GM23338 (cell line): Measurements from ENCODE around the gene MAMSTR. TPM values are rescaled to one million over a fixed set of nuclear protein-coding genes. Genes with fewer than 3 reads are reported as not detected.

Experiments
- ATAC-seq: fragments of 200-7000 bp; cut with Tn5 transposase; 3 replicates; pipeline ENCODE4 v1.9.1; 2020
- DNase-seq: peaks from one replicate; pipeline ENCODE4 v3.0.0-alpha.2; 2015; ENCODE audit warnings: low spot score
- H2AFZ ChIP-seq: fragments of 200-600 bp; sonication (generic); 2 replicates; pipeline ENCODE4 v1.8.0; 2016; ENCODE audit warnings: antibody characterized with exemption, mild to moderate bottlenecking, moderate library complexity
- H3F3A ChIP-seq: fragments of 200-600 bp; sonication (generic); replicated peaks from 2 replicates; pipeline ENCODE4 v1.8.0; 2017; ENCODE audit warnings: antibody characterized with exemption, mixed run types, low read depth
- H3K27ac ChIP-seq: fragments of 200-600 bp; sonication (generic); 2 replicates; pipeline ENCODE4 v1.6.1; 2016; ENCODE audit warnings: low read depth
- H3K27me3 ChIP-seq: fragments of 200-600 bp; sonication (generic); 2 replicates; pipeline ENCODE4 v1.8.0; 2016; ENCODE audit warnings: mild to moderate bottlenecking, mixed run types, moderate library complexity; ENCODE audit not compliant: insufficient read depth
- H3K36me3 ChIP-seq: fragments of 200-600 bp; sonication (generic); 2 replicates; pipeline ENCODE4 v1.8.0; 2016; ENCODE audit warnings: mild to moderate bottlenecking; ENCODE audit not compliant: insufficient read depth
- H3K4me1 ChIP-seq: fragments of 200-600 bp; sonication (generic); 2 replicates; pipeline ENCODE4 v1.8.0; 2016; ENCODE audit warnings: mild to moderate bottlenecking, moderate library complexity; ENCODE audit not compliant: insufficient read depth
- H3K4me2 ChIP-seq: fragments of 200-600 bp; sonication (generic); 2 replicates; pipeline ENCODE4 v1.7.1; 2017; ENCODE audit warnings: mixed run types
- H3K4me3 ChIP-seq: fragments of 200-600 bp; sonication (generic); 2 replicates; pipeline ENCODE4 v1.6.1; 2016; ENCODE audit warnings: mixed run types
- H3K79me2 ChIP-seq: fragments of 200-600 bp; sonication (generic); replicated peaks from 2 replicates; pipeline ENCODE4 v1.8.0; 2017; ENCODE audit warnings: mild to moderate bottlenecking; ENCODE audit not compliant: insufficient read depth
- H3K9me2 ChIP-seq: fragments of 200-600 bp; sonication (generic); 2 replicates; pipeline ENCODE4 v1.8.0; 2017; ENCODE audit not compliant: insufficient read depth
- H4K20me1 ChIP-seq: fragments of 200-600 bp; sonication (generic); replicated peaks from 2 replicates; pipeline ENCODE4 v1.8.0; 2017; ENCODE audit warnings: mild to moderate bottlenecking; ENCODE audit not compliant: insufficient read depth
- H3K27ac Mint-ChIP-seq: 2 replicates; pipeline ENCODE4 v1.8.0; 2020; ENCODE audit warnings: inconsistent platforms, mild to moderate bottlenecking, moderate library complexity, mixed read lengths
- H3K27me3 Mint-ChIP-seq: 3 replicates; pipeline ENCODE4 v1.8.0; 2022; ENCODE audit warnings: low read depth, mild to moderate bottlenecking, moderate library complexity, mixed read lengths, inconsistent platforms; ENCODE audit not compliant: insufficient read depth, poor library complexity
- H3K36me3 Mint-ChIP-seq: 3 replicates; pipeline ENCODE4 v1.8.0; 2021; ENCODE audit warnings: low read depth, mild to moderate bottlenecking, inconsistent platforms, moderate library complexity, mixed read lengths
- H3K4me1 Mint-ChIP-seq: 3 replicates; pipeline ENCODE4 v1.8.0; 2020; ENCODE audit warnings: mild to moderate bottlenecking, inconsistent platforms, mixed read lengths
- H3K4me3 Mint-ChIP-seq: 3 replicates; pipeline ENCODE4 v1.8.0; 2021; ENCODE audit warnings: moderate library complexity, mild to moderate bottlenecking, inconsistent platforms, mixed read lengths
- H3K9me3 Mint-ChIP-seq: 3 replicates; pipeline ENCODE4 v1.8.0; 2020; ENCODE audit warnings: moderate library complexity, mild to moderate bottlenecking, inconsistent platforms, mixed read lengths
- CTCF ChIP-seq, 2 experiments: fragments of 200-600 bp in 1 of 2; sonication (generic) in 1 of 2; conservative IDR thresholded peaks; 2 replicates each; pipeline versions ENCODE4 v1.5.1 to v1.6.1; 2016 to 2017; ENCODE audit warnings: antibody characterized with exemption in 2 of 2, low read depth in 2 of 2, mild to moderate bottlenecking in 2 of 2, moderate library complexity in 1 of 2
- EZH2phosphoT487 ChIP-seq: fragments of 200-600 bp; sonication (generic); IDR thresholded peaks from one replicate; pipeline ENCODE4 v1.8.1; 2018; ENCODE audit warnings: antibody characterized with exemption; ENCODE audit not compliant: unreplicated experiment
- REST ChIP-seq: IDR thresholded peaks from one replicate; pipeline ENCODE4 v1.6.1; 2018; ENCODE audit warnings: antibody characterized with exemption; ENCODE audit not compliant: unreplicated experiment
- ZNF462 ChIP-seq: fragments of 250-450 bp; sonication (Bioruptor Pico); IDR thresholded peaks from 2 replicates; pipeline ENCODE4 v1.5.0; 2020; ENCODE audit warnings: mild to moderate bottlenecking, moderate library complexity
- polyA plus RNA-seq: library from polyadenylated mRNA; unstranded; fragments of >200 nt; fragmentation: Nextera tagmentation; extraction: Ambion mirVana; gene quantifications from 2 replicates; pipeline ENCODE4 v1.2.1, GENCODE V29; 2016
- total RNA-seq: library from RNA; depleted of rRNA; stranded (reverse); fragments of >200 nt; shearing (Covaris generic); gene quantifications from 2 replicates; pipeline ENCODE4 v1.2.3, GENCODE V29; 2014
- TF ChIP-seq, protein P1 (sequence below): IDR thresholded peaks from 2 replicates; pipeline ENCODE4 v1.6.1; 2016; ENCODE audit warnings: antibody characterized with exemption

The MAMSTR gene
- total and polyA plus RNA-seq, 2 experiments from 2014 or later, result 1.9 to 2.0 TPM

DNA sequence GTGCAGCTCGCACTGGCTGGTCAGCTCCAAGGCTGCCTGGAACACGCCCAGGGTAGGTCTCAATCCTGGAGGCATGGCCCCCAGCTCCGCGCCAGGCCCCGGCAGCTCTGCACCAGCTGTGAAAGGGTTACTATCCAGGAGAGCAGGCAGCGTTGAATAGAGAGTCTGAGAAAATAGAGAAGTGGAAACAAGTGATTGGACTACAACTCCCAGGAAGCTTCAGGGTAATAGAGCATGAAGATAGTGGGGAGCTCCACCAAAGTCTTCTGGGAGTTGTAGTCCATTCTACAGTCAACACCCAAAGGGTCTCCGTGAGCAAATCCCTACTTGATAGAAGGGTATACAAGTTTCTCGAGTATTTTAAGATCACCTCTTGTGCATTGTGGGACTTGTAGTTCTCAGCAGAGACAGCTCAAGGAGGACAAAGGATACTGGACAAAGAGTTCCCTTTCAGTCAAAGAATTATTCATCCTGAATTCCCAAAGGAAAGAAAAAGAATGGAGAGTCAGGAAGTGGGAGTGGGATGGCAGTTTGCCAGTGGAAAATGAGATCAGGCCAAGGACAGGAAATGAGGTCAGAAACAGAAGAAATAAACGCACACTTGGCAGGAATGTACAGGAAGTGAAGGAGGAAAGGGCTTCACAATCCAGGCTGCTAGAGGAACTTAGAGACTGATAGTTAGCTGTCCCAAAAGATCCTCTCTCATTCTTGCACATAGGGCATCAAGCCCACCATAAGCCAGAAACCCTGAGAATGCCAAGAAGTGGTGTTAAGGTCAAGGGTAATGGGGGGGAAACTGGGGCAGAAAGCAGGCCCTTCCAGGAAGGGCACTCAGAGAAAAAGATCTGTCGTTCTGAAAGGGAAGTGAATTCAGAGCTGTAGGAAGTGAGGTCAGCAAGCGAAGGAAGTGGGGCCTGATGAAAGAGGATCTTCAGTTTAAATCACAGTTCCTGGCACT, 5.5 kb upstream of the MAMSTR start:
- Histone ChIP-seq H2AFZ (no peak overlapping the region), H3K9me2 (no peaks in the 10 kb centered on the region), H3K4me1 (peaks cover 7% of the 10 kb centered on the region; the same call in 1 of the 2 replicates), H3K79me2 (no peaks in the 10 kb centered on the region), H3K36me3 (no peaks in the 10 kb centered on the region), H3F3A (0 out of 2 replicates have a peak, but pooled peaks cover 6% of the 10 kb centered on the region), H3K27me3 (peaks cover 10% of the 10 kb centered on the region; the same call in 1 of the 2 replicates), H3K4me3 (no peak overlapping the region), H3K4me2 (no peak overlapping the region), H3K27ac (no peak overlapping the region), H4K20me1 (no peaks in the 10 kb centered on the region; the same call in 1 of the 2 replicates)
- no peaks in the 10 kb centered on the region for H3K9me3 Mint-ChIP-seq
- H3K4me3 Mint-ChIP-seq, result no peak overlapping the region; the same call in 2 of the 3 replicates
- peaks cover 19% of the 10 kb centered on the region for H3K27me3 Mint-ChIP-seq
- peaks cover 5% of the 10 kb centered on the region; the same call in 2 of the 3 replicates for H3K36me3 Mint-ChIP-seq
- H3K4me1 Mint-ChIP-seq, result peaks cover 11% of the 10 kb centered on the region
- TF ChIP-seq ZNF462 (CRISPR knock-in tag) (no peak), CTCF (conservative IDR thresholded peaks at IDR 0.05; ENCODE audit: low read depth in 2 of 2) (no peak), REST (no peak), EZH2phosphoT487 (no peak)
- TF ChIP-seq, protein P1, sequence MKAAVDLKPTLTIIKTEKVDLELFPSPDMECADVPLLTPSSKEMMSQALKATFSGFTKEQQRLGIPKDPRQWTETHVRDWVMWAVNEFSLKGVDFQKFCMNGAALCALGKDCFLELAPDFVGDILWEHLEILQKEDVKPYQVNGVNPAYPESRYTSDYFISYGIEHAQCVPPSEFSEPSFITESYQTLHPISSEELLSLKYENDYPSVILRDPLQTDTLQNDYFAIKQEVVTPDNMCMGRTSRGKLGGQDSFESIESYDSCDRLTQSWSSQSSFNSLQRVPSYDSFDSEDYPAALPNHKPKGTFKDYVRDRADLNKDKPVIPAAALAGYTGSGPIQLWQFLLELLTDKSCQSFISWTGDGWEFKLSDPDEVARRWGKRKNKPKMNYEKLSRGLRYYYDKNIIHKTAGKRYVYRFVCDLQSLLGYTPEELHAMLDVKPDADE, result peak; percentile 96
- DNase-seq (peak; percentile 92), ATAC-seq (peak; percentile 39)
- H3K27ac Mint-ChIP-seq, result peak overlapping the region; percentile 67
